HG03575 (cell line): Measurements from ENCODE around the gene AQP12B.

ENCODE experiments used
- ATAC-seq: cut with Tn5 transposase; IDR thresholded peaks from one replicate; pipeline ENCODE4 v1.9.1; 2021; ENCODE audit not compliant: unreplicated experiment, insufficient number of reproducible peaks, low FRiP score; ENCODE audit errors: extremely low read depth

Gene AQP12B

GRCh38 chr2:240719676-240720545 is 37.2 kb upstream of the AQP12B start:
- ATAC-seq = no peak

DNA sequence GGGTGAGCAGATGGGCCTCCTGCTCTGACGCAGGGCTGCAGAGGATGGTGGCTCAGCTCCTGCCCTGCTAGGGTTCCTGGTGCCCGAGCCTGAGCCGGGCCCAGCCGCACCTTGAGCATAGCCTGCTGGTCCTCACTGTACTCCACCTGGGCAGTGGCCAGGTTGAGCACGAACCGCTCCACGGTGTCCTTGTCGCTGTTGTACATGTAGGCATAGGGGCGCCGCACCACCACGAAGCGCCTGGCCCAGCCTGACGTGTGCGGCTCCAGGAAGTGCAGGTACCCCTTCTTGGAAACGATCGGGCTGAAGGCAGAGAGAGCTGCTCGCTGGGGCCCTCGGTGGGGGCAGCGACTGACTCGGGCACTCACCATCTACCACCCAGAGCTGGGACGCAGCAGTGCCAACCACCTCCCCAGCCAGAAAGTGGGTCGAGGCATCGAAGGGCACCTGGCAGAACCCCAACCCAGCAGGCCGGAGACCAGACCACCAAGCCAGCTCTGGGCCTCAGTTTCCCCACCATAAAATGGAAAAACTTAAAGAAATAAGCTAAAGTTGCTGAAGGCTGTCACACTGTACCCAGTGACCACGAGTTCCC is 36.3 kb upstream of the AQP12B start:
- ATAC-seq = no peak

DNA sequence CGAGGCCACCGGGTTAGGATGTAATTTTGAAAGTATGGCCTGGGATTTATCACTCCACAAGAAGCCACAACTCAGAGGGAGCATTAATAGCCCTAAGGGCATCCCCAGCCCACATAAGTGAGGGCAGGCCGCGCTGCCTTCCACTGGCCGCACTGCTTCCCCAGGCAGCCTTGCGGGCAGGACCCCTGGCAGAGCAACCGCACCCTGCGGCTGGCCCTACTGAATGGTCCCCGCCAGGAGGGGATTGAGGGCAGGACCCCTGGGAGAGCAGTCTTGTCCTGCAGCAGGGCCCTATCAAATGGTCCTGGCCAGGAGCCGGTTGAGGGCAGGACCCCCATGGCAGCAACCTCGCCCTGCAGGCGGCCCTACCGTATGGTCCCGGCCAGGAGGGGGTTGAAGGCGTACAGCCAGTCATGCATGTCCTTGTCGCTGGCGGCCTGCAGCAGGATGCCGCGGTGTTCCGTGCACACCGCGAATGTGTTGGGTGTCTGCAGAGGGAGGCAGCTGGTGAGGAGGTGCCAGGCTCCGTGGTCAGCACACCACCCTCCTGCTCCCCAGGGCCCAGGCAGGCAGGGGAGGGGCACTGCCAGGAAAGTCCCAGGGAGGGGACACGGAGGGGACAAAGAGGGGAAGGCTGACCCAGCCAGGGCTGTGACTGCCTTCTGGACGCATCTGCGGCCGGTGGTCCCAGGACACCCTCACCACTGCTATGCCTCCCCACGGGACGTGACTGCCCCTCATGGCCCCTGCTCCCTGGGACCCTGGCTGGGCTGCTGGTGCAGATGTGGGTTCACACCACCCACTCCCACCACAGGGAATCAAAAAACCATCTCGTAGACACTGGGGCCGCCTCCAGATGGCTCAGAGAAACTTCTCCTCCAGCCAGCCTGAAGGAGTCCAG is 35.2 kb upstream of the AQP12B start:
- no peak for ATAC-seq

DNA sequence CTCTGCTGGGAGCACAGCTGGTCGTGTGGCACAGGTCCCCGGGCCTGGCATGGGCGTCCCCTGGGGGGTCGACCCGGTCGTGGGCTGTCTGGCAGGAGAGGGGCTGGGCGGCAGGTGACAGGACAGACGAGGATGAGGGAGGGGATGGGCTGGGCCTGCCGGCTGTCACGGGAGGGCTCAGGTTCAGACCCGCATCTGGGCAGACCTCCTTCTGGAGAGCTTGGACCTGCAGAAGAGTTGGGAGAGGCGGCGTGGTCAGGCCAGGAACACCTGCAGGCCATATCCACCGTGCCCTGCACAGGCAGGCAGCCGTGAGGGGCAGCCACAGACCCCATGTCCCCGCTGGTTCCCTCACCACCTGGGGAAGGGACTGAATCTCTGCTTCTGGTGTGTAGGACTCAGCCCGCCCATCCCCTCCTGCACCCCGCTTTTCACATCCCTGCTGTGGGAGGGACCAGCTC is 34.5 kb upstream of the AQP12B start:
- no peak for ATAC-seq

- no peak for ATAC-seq
These were observed 33.6 kb upstream of the AQP12B start for GRCh38 chr2:240716130-240716798.

DNA sequence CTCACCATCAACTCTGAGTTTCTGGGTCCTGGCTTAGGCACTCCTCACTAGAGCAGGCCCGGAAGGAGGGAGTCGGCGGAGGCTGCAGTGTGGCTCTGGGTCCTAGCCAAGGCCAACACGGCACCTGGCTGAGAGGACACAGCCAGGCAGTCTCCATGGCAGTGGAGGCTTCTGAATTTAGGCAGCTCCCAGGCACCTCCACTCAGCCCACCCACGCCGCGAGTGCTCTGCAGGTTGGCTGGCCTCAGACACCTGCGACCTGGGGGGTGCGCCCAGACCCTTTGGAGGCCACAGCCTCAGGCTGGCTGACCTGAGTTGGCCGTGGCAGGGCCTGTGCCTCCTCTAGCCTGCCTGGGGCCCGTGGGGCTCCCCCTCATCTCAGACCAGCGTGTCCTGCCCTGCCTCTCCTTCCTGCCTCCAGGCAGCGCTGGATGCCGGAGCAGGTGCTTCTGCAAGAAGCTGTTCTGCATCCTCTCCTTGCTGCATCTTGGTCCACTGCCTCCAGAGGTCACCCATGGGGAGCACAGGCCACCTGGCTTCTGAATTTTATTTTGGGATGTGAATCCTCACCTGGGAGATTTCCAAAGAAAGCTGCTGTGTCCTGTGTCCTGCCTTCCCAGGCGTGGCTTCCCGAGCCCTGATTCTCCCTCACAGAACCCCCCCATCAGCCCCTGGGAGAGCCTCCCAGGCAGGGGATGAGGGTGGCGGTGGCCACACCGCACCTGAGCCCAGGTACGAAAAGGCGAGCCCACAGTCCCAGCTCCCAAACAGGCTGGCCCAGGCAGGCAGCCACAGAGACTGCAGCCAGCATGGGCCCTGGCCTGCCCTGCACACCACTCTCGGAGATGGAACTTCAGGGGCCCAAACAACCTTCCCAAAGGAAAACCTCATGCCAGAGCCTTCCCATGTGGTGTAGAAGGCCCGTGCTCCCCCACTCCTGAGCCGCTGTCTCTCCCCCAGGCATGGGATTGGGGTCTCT is 32.4 kb upstream of the AQP12B start:
- ATAC-seq = no peak

- ATAC-seq = no peak
These were observed 31.5 kb upstream of the AQP12B start for GRCh38 chr2:240713928-240714746.

GRCh38 chr2:240713071-240713927 is 30.6 kb upstream of the AQP12B start:
- ATAC-seq = no peak

- ATAC-seq = no peak
These were observed 29.4 kb upstream of the AQP12B start for GRCh38 chr2:240712121-240712520.

DNA sequence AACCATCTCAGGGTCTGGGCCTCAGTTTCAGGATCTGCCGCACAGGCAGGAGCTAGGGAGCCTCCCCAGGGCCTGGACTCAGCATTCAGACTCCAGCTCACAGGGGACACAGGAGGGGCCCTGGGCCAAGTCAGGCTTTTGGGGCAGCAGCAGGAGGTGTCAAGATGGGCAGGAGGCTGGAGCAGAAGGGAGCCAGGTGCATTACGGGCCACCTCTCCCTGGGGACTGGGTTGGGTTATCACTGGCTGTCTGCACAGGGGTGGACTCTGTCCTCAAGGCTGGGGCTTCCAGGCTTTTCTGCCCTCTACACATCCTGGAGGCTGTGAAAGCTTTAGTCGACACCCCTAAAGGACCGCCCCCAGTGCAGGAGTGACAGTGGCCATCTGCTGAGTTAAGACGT is 29.0 kb upstream of the AQP12B start:
- ATAC-seq = no peak

DNA sequence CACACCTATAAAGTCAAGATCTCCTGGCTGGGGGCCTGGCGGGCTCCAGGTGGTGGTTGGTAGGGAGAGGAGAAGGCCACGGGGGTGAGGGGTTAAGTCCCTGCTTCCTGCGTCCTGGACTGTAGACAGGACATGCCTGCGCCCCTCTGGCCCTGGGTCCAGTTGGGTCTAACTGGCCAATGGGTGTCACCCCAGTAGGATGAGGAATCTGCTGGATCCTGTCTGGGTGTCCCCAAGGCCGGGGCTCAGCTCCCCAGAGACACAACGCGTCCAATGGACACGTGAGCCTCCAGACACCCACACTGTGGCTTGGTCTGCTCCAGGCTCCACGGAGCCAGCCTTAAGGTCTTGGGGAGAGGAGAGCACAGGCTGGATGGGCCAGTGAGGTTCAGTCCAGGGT is 28.6 kb upstream of the AQP12B start:
- ATAC-seq = no peak

DNA sequence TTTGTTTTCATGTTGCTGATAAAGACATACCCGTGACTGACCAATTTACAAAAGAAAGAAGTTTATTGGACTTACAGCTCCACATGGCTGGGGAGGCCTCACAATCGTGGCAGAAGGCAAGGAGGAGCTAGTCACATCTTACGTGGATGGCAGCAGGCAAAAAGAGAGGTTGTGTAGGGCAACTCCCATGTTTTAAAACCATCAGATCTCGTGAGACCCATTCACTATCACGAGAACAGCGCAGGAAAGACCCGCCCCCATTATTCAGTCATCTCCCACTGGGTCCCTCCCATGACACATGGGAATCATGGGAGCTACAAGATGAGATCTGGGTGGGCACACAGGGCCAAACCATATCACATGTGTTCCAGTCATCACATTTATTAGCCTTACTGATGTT is 25.8 kb upstream of the AQP12B start:
- no peak for ATAC-seq

DNA sequence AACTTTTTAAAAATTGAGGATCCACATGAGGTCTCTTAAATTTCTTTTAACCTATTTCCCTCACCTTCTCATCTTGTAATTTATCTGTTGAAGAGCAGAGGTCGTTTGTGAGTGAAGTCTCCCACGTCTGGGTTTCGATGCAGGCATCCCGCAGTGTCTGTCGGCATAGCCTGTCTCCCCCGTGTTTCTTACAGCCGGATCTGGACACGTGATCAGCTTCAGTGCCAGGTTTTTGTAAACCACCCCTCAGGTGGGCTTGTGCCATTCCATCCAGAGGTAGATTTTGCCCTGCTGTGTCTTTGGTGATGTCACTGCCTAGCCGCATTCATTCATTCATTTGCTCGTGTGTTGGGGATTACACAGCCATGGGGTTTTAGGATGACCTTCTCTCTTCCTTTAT is 25.1 kb upstream of the AQP12B start:
- ATAC-seq = no peak

- ATAC-seq = no peak
These were observed 24.5 kb upstream of the AQP12B start for GRCh38 chr2:240707043-240707756.

DNA sequence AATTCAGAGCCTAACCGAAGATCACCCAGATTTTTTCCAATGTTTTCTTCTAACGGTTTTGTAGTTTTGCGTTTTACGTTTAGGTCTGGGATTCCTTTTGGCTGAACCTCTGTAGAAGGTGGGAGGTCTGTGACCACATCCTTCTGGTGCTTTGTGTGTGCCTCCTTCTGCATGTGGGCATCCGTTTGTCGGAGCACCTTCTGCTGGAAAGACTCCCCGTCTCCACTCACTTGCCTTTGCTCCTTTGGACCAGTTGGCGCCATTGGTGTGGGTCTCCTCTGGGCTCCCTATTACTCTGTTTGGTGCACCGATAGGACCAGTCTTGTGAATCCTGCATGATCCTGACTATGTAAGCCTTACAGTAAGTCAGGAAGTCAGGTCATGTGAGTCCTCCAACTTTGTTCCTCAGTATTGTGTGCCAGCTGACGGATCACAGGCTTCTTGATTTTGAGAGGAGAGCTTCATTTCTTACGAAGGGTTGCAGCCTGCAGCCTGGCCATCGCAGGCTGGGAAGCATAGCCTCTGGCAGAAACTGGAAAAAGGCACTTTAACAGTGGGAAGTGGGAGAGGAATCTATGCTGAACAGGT is 22.6 kb upstream of the AQP12B start:
- no peak for ATAC-seq
